Esophagus muscularis mucosa (tissue), 4 donors: Measurements from ENCODE around the gene VBP1.

Experiments used
- CTCF ChIP-seq, 3 experiments: fragments of 200-600 bp in 2 of 3; fragments of 450-650 bp in 1 of 3; sonication (generic) in 2 of 3; IDR thresholded peaks; one replicate each; pipeline ENCODE4 v1.5.1; 2017 to 2019; ENCODE audit warnings: antibody characterized with exemption in 3 of 3, mild to moderate bottlenecking in 2 of 3, moderate library complexity in 1 of 3
- EP300 ChIP-seq: sonication (generic); formaldehyde crosslinking; IDR thresholded peaks from one replicate; pipeline ENCODE4 v1.6.1; 2017; ENCODE audit warnings: antibody characterized with exemption
- POLR2A ChIP-seq: fragments of 450-650 bp; IDR thresholded peaks from one replicate; pipeline ENCODE4 v1.6.1; 2017; ENCODE audit warnings: antibody characterized with exemption, moderate library complexity, mild to moderate bottlenecking, low read depth
- POLR2AphosphoS5 ChIP-seq, 2 donors: sonication (generic); formaldehyde crosslinking; IDR thresholded peaks; one replicate each; pipeline ENCODE4 v1.6.1; 2017; ENCODE audit warnings: antibody characterized with exemption in 2 of 2

- TF ChIP-seq POLR2A (no peak), CTCF (IDR thresholded peaks at IDR 0.05) (no peak), EP300 (no peak), POLR2AphosphoS5 (IDR thresholded peaks at IDR 0.05) (no peak)
Measured at GRCh38 chrX:155266439-155266838, 50.2 kb downstream of the VBP1 start.
